GM18909 (cell line): Measurements from ENCODE around the gene WDR38.

Experiments
- ATAC-seq: cut with Tn5 transposase; IDR thresholded peaks from one replicate; pipeline ENCODE4 v1.9.1; 2021; ENCODE audit warnings: mild to moderate bottlenecking; ENCODE audit not compliant: unreplicated experiment, poor library complexity

Gene WDR38

DNA sequence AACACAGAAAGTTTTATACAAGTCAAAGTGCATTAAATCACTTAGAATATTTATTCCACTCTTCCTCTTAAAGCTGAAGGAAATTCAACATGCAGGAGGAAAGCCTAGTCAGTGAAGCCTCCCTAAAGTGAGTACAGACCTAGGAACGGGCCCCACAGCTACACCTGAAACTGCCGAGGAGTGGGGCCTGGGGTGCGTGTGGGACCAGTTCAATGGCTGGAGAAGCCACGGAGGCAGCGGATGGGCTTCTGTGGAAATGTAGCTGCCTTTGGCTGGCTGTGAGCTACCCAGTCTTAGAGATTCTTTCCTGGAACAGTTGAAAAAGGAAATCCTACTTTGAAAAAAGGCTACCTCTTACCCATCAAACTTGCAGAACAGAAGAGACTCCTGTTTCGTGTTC lies 25.3 kb downstream of the WDR38 start:
- no peak for ATAC-seq

DNA sequence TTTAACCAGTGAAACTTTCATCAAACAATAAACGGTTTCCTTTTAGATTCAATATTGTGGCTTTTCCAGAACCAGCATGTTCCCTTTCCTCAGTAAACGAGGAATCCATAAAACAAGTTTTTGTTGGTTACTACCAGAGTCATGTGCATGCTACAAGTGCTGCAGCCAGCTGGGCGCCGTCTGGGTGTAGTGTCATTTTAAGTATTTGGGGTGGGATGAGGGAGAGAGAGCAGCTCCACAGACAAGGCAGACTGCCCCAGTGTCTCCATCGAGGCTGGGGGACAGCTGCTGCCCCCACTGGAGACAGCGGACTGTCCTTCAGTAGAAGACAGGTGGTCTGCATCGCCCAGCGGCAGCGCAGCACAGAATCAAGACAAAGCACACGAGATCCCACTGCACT lies 26.0 kb downstream of the WDR38 start:
- ATAC-seq, result no peak

DNA sequence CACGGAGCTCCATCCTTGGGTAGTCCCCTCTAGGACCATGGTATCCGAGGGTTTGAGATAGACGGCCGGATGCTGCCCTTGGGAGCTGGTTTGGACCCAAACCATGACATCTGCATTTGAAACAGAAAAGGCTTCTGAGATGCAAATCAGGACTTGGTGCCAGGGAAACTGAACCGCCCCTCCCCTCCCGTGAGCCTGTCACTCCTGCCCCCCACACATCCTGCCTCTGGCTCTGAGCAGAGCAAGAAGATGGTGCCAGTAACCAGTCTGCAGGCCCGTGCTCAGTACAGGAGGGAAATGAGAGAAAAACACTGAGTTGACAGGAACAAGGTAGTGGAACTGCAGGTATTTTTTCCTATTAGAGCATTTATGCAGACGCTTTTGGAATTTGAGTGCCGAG lies 27.2 kb downstream of the WDR38 start:
- ATAC-seq, result no peak

DNA sequence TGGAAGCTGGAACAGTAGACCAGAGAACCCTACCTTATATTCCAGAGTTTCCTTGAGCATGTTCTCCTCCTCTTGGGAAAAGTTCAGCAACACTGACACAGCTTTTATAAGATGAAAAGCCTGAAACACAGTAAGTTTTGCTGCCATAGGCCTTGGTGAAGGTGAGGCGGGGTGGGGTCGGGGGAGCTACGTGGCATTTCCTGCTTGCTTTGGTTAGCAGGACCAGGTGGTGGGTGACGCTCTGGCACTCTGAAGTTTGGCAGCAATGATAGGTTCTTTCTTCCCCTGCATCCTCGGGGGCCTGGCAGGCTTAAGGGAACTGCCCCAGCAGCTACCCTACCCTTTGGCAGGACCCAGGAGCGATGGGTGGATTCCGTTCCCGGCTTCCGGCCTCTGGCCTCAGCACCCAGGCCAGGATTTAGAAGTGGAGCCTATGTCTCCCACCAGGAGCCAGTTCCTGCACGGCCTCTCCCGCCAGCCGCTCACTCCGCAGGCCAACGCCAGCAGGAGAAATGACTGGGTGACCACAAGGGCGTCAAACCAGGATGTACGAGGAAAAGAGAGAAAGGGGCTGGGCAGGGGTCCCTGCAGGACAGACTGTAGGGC lies 28.0 kb downstream of the WDR38 start:
- no peak for ATAC-seq

DNA sequence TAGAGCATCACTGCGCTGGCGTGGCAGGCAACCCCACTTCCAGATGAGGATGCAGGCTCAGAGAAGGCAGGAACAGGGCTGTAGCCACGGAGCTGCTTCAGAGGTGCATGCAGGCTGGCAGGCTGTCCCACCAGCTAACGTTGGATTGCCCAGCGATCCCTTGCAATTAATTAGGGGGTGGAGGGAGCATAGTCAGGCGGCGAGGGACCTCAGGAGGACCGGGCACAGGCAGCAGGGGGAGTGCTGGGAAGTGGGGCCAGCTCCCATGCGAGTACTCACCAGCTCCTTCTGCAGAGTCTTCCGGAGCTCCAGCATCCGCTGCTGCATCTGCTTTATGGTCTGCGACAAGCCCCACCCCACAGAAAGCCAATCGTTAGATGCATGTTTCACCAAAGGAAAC lies 29.0 kb downstream of the WDR38 start:
- ATAC-seq, result no peak

DNA sequence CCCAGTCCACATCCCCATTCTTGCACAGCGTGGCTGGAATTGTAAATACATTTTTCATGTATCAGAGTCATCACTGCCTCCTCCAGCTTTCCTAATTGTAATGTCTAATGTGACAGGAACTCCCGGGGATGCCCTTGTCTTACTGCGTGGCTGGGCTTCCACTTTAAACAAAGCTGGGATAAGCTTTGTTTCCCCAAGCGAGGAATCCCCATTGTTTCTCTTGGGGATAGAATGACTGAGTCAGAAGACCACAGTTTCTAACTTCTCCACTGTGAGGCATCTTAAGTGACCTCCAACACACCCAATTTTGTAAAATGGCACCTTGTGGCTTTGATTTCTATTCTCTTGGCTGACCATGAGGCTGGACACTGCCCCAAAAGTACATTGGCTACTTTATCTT lies 31.1 kb downstream of the WDR38 start:
- ATAC-seq, result no peak

DNA sequence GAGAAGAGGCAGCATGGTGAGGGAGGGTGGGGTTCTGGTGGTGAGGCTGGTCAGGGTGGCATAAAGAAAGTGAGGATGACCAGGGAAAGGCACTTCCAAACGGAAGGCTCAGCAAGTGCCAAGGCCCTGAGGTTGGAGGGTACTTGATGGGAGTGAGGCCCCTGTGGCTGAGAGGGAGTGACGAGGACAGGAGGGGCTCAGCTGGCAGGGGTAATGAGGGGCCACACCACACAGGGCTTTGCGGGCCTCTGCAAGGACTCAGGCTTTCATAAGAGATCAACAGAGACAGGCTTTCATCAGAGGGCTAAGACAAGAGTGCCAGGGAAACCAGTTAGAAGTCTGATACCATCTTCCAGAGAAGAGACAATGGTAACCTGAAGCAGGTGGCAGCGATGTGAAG lies 32.3 kb downstream of the WDR38 start:
- ATAC-seq, result no peak

DNA sequence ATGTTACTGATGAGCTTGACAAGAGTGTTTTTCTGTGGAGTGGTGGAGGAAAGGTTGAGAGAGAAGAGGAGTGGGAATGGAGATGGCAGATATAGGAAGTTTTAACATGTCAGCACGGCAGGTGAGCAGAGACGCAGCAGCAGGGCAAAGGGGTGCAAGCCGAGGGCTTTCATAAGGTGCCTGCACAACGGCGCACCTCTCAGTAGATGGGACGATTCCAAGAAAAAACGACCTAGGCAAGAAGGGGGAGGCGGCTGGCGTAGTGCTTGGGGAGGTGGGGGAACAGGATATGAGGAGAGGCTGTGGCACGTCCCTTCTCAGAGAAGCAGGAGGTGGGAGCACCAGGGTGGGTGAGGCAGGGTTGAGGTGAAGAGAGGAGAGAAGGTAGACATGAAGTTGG lies 33.2 kb downstream of the WDR38 start:
- ATAC-seq, result no peak

DNA sequence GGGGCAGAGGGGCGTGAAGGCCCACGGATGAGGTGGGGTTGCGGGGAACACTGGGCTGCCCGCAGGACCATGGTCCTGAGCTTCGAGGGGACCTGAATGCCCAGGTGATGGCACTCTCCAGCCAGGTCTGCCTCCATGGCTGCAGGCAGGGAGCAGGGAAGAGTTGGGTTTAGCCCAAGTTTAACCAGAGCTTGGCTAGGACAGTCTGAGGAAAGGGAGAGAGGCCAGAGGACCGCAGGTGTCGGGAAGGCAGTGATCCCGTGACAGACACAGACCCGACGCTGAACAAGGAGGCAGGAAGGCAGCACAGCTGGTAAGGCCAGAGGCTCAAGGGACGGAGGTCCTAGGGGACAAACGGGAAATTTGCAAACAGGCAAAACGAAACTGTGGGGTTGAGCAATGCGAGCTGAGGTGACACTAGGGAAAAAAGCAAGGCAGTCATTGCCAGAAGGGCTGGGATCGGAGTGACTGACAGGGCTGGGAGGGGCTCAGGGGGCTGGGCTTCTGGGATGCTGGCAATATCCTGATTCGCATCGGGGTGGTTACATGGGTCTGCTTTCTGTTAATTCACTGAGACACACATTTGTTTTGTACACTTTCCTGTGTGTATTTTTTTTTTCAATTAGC lies 33.7 kb downstream of the WDR38 start:
- no peak for ATAC-seq

DNA sequence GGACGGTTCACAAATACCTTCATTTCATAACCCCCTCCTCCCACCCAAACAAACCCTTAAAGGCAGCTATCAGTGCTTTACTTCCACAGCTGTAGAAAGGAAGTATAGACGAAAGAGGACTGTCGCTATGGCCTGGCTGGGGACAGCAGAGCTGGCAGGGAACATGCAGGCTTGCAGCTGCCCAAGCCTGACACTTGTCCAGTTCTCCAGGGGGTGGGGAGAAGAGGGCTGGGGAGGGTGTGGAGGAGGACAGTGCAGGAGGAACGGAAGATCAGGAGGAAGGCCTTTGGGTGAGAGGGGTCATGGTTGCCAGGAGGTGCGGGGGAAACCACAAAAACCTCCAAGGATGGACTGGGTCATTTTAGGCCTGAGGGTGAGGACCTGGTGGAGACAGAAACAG lies 34.6 kb downstream of the WDR38 start:
- ATAC-seq, result no peak

DNA sequence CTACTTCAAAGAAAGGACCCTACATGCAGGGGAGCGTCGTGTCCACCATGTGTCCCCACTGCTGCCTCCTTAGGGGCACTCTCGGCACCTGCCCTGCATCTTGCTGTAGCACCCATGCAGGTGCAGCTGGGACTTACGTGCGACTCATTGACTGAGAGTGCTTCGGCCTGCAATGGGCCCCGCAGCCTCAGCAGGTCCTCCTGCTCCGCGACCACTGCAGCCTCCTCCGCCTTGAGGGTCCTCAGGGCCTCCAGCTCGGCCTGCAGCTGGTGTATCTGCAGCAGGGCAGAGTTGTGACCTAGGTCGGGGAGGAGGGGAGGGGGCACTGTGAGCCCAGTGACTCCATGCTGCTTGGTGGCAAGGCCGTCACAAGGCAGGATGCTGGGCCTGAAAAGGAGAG lies 35.7 kb downstream of the WDR38 start:
- ATAC-seq, result no peak

DNA sequence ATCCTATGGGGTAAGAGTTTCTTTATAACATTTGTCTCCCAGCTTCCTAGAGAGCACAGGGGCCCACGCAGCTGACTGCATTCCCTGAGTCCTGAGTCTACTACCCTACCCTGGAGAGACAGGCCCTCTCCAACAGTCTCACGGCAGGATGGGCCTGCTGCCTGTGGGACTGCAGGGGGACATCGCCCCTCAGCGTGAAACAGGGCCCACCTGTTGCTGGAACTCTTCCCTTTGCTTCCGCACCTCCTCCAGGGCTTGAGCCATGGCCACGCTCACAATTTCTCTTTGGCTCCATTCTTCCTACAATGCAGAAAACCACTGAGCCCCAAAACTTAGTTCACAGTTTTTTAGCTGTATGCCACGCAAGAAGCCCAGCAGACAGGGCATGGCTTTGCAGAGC lies 36.9 kb downstream of the WDR38 start:
- ATAC-seq, result no peak

DNA sequence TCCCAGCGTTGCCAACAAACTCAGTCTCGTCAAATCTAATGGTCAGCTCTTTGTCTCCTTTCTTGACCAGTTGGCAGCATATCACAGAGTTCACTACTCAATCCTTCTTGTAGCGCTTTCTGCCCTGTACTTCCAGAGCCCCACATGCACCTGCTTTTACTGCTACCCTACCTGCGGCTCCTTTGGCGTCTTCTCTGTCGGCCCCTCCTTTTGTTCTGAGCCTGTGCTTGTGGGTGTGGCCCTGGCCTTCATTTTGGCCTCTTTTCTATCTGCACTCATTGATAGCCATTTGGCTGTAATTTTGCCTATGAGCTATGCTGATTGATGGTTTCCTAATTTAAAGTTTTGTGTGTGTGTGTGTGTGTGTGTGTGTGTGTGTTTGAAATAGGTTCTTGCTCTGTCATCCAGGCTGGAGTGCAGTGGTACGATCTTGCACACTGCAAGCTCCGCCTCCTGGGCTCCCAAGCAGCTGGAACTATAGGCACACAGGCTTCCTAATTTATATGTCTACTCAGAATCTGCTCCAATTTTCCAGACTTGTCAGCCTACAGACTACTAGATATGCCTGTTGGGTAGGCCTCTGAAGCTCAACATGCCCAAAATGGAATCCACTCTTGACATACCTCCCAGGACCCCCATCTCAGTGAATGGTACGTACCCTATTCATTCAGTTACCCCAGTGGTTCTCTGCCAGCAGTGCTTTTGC lies 40.9 kb downstream of the WDR38 start:
- ATAC-seq, result no peak

DNA sequence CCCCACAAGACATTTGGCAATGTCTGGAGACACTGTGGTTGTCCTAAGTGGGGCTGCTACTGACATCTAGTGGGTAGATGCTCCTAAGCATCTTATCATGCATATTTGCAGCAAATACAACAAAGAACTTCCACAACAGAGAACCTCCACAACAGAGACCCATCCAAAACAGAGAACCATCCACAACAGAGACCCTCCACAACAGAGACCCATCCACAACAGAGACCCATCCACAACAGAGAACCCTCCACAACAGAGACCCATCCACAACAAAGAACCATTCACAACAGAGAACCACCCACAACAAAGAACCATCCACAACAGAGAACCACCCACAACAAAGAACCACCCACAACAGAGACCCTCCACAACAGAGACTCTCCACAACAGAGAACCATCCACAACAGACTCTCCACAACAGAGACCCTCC lies 41.5 kb downstream of the WDR38 start:
- no peak for ATAC-seq

DNA sequence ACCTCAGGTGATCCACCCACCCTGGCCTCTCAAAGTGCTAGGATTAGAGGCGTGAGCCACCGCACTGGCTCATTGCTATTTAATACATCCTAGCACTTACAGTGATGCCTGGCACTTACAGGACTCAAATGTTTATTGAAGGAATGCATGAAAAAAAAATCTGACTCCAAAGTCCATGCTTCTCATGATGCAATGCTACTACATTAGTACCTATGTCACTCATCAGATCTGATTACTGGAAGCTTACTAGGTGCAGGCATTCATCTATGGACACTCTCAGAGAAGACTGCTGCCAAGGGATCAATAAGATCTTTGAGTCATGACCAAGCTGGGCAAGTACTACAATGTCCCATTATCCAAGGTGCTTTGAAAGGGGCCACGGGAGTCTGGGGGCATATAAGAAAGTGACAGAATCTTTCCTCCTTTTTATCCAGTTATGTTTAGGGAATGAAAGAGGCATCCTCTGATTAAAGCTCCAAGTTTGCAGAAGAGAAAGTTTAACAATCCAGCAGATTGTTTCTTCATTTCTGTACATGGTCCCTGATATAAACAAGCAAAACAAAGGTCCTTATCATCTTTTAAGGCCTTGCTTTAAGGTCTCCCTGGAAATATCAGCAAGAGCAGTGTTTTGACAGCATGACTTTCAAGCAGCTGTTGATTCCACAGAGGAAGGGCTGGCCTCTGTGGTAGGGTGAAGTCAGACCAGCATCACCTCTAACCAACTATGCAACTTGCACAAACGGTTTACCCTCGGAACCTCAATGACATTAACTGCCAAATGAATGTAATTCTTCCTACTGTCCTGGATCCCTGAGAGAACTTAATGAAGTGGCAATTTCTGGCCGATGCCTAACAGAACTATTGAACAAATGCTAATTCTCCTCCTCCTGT lies 44.6 kb downstream of the WDR38 start:
- ATAC-seq, result no peak

DNA sequence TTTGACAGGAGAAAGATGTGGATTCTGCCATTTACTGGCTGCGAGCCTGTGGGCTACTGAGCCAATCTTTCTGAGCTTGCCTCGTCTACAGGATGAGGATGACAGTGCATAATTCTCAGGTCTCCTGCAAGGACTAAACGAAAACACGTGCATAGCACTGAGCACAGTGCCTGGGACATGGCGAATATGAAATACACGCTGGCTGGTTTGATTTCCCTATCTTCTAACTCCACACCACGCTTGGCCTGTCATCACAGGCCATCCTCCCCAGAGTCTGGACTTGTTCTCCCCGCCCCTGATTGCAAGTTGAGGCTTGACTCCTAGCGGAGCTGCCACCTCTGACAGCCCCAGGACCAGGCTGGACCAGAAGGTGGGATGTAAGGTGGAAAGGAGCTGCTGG lies 46.6 kb downstream of the WDR38 start:
- ATAC-seq, result no peak

DNA sequence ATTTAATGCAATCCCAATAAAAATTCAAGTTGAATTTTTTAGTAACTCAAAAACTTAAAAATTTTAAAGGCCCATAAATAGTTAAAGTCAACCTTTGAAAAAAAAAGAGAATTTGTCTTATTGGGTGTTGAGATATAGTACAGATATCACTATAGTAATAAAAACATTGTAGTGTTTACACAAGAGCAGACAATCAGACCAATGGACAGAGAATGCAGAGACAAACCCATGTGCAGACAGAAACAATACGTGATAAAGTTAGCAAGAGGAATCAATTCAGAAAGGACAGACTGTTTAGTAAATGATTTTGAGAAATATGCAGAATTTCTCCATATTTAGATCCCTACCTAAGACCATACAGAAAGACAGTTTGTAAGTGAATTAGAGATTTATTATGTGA lies 53.7 kb downstream of the WDR38 start:
- ATAC-seq, result no peak
